ENCODE data around the gene SAMM50. TPM values are rescaled to one million over a fixed set of nuclear protein-coding genes. Genes with fewer than 3 reads are reported as not detected.
A peak's percentile ranks its signal among the peaks of the same experiment; 100 is the strongest.

Gene SAMM50
- total RNA-seq (2014; rRNA removed; shearing (Covaris generic)) = 77.8 and 79.4 TPM in 2 replicates

DNA sequence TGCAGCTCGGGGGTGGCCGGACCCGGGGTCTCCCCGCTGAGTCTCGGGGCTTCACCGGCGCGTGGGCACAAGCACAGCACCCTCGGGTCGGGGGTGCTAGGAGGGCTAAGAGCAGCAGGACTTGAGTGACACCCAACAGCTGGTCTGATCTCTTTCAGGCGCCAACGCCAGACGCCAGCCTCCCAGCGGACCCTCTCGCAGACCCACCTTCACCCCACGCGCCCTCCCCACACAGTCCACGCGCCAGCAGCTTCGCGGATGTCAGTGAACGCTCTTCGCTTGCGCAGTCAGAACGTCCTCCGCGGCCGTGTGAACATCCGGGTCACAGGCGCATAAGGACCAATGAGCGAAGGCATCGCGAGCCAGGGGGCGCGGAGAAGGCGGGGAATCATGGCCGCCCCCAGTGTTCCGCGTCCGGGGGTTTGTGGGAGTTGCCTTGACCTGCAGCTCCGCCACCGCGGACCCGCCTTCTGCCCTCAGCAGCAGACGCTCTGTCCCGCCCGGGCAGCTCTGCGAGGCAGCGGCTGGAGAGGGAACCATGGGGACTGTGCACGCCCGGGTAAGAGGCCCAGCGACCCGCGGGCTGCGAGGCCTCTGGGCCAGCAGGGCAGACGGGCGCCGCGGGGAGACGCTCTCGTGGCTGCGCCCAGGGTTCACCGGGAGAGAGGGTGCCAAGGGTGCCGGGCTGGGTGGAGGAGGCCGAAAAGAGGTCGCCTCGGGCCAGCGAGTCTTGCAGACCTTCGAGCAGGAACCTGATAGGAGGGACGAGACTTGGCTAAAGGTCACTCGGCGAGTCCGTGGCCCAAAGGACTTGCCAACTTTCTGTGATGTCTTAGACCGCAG is at the start of gene SAMM50:
Gene SAMM50 (plus strand): TSS at position 403 of the 843 bp plus-strand sequence. CDS start 136 bp downstream, at position 539.
- DNase-seq (ENCODE audit: low spot score) = peak; percentile 94
- in situ Hi-C loops (cut with HindIII; ENCODE audit: low sequenced_read_pairs) = no loop called here

DNA sequence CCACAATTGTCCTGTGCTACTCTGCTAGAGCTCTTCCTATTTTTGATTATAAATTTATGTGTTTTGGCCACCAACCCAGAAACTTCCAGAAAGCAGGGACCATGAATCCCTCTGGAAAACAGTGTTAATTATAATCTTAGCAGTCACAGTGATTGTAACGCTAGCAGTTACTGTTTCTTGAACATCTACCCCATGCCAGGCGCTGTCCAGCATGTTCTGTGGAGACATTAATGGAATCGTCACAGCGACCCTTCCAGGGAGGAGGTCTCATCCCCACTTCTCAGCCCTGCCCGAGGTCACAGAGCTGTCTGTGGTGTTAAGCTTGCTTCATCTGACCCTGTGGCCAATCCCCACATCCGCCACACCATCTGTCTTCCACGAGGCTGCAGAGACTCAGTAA is 49.6 kb upstream of the SAMM50 start:
- DNase-seq (ENCODE audit: low spot score) = no peak
- in situ Hi-C loops (cut with HindIII; ENCODE audit: low sequenced_read_pairs) = no loop called here

DNA sequence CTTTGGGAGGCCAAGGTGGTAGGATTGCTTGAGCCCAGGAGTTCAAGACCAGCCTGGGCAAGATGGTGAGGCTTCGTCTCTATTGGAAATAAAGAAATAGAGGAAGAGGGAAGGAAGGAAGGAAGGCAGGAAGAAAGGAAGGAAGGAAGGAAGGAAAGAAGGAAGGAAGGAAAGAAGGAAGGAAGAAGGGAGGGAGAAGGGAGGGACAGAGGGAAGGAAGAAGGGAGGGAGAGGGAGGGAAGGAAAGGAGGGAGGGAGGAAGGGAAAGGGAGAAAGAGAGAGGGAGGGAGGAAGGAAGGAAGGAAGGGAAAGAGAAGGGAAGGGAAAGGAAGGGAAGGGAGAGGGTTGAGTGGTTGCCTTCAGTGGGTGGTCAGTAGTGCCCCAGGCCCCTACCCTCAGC is 45.5 kb upstream of the SAMM50 start:
- DNase-seq (ENCODE audit: low spot score) = no peak
- in situ Hi-C loops (cut with HindIII; ENCODE audit: low sequenced_read_pairs) = no loop called here

DNA sequence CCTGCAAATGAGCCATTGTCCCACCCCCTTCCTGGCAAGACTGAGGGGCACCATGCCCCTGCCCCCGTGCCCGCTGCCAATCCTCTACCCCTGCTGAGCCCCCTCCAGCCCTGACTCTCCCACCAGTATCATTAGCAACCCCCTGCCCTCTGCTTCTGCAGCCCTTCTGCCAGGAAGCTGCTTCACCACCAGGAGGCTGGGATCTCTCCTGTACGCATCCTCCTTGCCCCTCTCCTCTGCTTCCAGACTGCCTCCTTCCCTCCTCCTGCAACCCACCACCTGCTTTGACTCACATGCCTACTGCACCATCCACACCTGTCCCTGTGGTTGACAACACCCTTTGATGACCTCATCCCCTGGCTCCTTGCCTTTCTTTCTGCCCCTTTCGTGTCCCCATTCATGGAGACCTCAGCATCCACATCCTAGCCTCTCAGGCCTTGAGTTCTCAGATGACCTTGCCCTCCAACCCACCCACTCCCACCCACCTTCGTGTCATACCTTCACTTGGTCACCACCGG is 45.0 kb upstream of the SAMM50 start:
- in situ Hi-C loops (cut with HindIII; ENCODE audit: low sequenced_read_pairs) = no loop called here
- no peak for DNase-seq (ENCODE audit: low spot score)

DNA sequence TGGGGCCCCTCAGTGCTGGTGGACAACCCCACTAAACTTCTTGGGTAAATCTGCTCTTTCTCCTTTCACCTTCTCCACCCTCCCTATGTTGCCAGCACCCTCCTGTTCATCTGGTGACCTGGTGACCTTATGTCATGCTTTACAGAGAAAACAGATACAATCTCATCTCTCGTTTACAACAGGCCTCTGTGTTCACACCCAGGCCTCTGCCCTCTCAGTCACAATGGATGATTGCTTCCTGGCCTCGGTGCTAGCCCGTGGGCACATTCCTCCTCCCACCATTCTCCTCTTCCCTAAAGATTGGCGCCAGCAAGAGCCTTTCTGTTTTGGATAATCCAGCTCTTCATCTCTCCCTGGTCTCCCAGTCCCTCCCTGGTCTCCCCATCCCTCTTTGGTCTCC is 43.9 kb upstream of the SAMM50 start:
- no peak for DNase-seq (ENCODE audit: low spot score)
- in situ Hi-C loops (cut with HindIII; ENCODE audit: low sequenced_read_pairs) = no loop called here

DNA sequence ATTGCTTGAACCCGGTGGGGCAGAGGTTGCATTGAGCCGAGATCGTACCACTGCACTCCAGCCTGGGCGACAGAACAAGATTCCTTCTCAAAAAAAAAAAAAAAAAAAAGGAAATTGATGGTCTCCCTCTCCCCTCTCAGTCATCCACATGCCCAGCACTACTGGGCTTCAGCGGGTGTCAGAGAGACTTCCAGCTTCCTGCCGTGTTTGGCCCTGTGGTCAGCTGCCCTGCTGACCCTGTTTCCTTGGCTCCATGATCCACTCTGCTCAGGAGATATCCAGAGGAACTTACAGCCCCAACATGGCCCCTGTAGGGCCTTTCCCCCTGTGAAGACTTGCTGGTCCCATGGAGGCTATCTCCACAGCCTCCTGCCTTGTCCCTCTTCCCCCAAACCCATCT is 37.7 kb upstream of the SAMM50 start:
- no peak for DNase-seq (ENCODE audit: low spot score)
- in situ Hi-C loops (cut with HindIII; ENCODE audit: low sequenced_read_pairs) = no loop called here

DNA sequence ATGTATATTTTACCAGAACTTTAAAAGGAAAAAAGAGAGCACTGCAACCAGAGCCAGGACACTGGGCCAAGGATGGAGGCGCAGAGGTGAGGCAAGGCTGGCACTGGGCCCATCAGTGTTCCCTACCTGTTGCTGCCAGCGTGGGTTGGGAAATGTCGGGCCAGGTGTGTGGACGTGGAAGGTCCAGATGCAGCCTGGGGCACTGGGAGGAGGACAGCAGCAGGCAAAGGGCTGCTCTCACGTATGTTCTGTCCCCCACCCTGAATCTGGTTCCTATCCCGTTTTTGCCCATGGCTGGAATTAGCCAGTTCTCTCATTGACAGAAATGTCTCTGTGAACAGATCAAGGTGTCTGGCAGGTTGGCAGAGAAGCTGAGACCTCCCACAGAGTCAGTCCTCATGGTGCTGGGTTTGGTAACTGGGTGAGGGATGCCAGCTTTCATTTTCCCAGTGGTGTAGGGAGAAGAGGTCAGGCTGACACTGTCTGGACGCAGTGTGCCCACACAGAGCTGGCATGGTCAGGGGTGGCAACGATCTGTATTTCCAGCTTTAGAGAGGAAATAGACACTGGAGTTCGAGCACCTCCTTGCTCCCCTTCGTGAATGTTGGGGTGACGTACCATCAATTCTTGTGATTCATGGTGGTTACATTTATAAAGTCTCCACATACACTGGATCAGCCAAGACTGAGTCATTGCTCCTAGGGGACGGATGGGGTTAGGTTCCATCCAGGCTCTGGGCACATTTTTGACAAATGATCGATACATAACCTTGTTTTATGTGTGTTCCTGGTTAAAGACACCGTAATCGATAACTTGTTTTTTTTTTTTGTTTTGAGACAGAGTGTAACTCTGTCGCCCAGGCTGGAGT is 35.9 kb upstream of the SAMM50 start:
- in situ Hi-C loops (cut with HindIII; ENCODE audit: low sequenced_read_pairs) = no loop called here

DNA sequence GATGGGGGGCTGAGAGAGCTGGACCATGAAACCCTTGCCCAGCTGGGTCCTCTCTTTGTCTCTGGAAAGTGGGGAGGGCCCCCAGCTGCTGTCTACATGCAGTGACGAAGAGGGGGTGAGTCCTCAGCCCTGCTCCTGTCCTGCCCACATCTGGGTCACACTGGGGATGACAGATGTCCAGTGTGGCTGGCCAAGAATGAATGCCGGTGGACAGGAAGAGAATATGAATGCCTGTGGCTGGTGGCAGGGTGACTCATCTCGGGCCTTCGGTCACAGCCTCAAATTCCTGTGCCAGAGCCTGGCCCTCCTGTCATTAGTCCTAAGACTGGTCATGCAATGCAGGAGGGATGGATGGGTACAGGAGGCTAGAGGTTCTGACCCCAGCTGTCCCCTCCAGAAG is 33.9 kb upstream of the SAMM50 start:
- in situ Hi-C loops (cut with HindIII; ENCODE audit: low sequenced_read_pairs) = no loop called here
- DNase-seq (ENCODE audit: low spot score) = no peak

More for the DNA sequence above, 35.9 kb upstream of the SAMM50 start:
- no peak for DNase-seq (ENCODE audit: low spot score)

DNA sequence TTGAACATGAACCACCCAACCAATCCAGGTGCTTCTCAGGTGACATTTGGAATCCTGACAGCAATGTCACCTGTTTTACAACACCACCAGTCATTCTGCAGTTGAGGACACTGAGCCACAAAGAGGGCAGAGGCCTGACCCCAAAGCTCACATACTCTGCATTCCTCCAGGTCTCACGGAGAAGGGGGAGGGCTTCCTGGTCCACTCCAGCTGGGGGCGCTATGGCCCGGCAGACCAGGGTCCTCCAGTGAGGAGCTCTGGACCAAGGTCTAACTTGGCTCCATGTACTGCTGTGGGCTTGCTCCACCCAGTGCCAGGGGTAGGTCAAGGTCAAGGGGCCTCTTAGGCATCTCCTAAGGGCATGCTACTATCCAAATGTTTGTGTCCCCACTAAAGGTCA is 33.1 kb upstream of the SAMM50 start:
- DNase-seq (ENCODE audit: low spot score) = no peak
- in situ Hi-C loops (cut with HindIII; ENCODE audit: low sequenced_read_pairs) = no loop called here

DNA sequence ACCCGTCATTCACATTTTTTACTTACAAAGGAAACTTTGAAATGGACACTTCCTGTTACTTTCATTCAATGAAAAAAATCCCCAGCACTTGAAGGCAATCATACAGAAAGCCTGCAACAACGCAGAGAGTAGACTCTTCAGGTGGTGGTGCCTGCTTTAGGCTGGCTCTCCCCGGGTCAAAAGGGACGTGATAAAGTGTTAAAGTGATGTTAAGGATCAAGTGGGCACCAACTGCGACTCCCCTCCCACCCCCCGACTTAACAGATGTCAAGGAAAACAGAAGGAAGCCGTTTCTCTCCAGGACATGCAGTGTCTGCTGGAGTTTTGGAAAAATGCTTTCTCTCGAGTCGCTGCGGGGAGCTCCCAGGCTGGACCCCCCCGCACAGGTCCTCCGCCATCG is 32.1 kb upstream of the SAMM50 start:
- peak; percentile 1 for DNase-seq (ENCODE audit: low spot score)
- in situ Hi-C loops (cut with HindIII; ENCODE audit: low sequenced_read_pairs) = no loop called here

DNA sequence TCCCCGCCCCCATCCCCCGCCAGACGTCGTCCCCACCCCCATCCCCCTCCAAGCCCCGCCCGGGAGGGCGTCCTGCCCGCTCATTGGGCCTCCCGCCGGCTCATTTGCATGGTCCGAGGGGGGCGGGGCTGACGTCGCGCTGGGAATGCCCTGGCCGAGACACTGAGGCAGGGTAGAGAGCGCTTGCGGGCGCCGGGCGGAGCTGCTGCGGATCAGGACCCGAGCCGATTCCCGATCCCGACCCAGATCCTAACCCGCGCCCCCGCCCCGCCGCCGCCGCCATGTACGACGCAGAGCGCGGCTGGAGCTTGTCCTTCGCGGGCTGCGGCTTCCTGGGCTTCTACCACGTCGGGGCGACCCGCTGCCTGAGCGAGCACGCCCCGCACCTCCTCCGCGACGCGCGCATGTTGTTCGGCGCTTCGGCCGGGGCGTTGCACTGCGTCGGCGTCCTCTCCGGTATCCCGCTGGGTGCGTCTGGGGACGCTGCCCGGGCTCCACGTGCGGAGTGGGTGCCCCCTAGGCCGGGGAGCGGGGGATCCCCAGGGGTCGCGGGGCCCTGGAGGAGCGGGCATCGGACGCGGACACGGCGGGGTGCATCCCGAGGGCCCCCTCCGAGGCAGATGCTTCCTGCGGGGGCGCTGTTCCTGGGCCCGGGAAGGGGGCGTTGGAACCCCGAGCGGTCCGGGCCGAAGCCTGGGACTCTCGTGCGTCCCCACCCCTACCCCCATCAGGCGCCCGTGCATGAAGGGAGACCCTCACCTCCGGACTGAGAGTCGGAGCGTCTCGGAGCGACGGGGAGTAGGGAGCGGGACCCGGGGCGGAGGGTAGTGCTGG is 31.4 kb upstream of the SAMM50 start, which contains the start of gene PNPLA3:
Gene PNPLA3 (plus strand): TSS at position 175 of the 834 bp plus-strand sequence. CDS start 107 bp downstream, at position 282.
- in situ Hi-C loops (cut with HindIII; ENCODE audit: low sequenced_read_pairs) = no loop called here
- DNase-seq (ENCODE audit: low spot score) = peak; percentile 59

DNA sequence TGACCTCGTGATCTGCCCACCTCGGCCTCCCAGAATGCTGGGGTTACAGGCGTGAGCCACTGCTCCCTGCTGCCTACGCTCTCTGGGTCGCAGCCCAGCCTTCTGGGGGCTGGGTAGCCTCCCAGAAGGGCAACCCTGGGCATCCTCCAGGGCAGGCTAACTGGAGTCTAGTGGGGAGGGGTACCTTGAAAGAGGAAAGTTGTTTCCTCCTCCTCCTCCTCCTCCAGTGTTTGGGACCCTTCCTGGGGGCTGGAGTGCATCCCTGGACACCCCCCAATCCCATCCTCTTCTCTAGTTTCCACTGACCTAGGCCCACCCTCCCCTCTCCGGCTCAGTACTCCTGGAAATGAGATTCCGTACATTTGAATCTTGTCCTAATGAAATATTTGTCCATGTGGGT is 30.4 kb upstream of the SAMM50 start:
- no peak for DNase-seq (ENCODE audit: low spot score)
- in situ Hi-C loops (cut with HindIII; ENCODE audit: low sequenced_read_pairs) = no loop called here

DNA sequence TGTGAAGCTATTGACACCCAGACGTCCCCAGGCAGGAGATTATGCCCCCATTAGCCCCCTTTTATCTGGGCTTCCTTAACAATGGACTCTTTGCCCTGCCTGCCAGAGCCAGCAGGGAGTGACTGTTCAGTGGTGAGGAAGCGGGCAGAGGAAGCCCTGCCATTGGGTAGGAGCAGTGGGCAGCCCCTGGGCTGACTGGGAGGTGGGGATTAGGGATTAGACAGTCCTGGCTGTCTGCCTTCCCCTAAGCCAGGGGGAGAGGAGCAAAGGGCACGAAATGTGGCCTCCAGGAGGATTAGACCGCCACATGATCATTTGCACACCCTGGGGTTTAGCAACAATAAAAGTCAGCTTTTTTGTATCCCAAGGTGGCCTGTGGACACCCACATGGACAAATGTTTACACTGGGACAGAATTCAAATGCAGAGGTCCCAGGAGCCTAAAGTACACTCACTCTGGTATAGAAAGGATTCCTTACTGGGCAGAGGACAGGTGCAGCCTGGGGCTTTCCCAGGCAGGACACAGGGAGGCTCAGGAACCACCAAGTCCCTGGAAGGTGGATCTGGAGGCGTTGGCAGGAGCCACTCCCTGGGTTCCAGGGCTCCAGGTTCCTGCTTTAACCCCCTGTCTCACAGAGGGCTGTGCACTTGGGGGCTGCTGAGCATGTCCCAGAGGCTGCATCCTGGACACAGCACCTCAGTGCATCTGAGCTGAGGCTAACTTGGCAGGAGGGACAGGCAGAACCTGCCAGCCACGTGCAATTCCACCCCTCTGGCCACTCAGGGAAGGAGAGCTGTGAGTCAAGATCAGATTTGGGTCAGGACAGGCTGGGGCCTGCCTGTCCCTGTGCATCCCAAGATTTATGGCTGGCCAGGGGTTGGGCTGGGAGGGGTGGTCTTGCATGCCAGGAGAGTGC is 29.6 kb upstream of the SAMM50 start:
- in situ Hi-C loops (cut with HindIII; ENCODE audit: low sequenced_read_pairs) = no loop called here
- DNase-seq (ENCODE audit: low spot score) = no peak

DNA sequence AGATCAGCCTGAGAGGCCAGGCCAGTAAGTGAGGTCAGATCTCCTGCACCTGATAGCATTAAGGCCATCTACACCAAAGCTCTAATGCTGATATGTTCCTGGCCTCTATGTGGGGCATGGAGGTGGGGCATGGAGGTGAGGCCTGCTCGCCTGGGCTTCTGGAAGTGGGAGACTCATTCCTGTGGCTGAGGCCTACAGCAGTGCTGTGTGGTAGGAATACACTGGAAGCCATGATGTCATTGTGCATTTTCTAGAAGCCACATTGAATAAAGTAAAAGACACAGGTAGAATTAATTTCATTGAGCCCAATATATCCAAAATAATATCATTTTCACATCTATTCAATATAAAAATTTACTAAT is 28.9 kb upstream of the SAMM50 start:
- DNase-seq (ENCODE audit: low spot score) = no peak
- in situ Hi-C loops (cut with HindIII; ENCODE audit: low sequenced_read_pairs) = no loop called here

DNA sequence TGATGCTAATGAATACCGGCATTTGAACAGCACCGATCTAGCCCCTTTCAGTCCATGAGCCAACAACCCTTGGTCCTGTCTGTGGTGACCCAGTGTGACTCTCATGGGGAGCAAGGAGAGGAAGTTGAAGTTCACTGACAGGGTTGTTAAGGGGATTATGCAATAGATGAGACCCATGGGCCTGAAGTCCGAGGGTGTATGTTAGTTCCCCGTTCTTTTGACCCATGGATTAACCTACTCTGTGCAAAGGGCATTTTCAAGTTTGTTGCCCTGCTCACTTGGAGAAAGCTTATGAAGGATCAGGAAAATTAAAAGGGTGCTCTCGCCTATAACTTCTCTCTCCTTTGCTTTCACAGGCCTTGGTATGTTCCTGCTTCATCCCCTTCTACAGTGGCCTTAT is 26.8 kb upstream of the SAMM50 start:
- DNase-seq (ENCODE audit: low spot score) = no peak
- in situ Hi-C loops (cut with HindIII; ENCODE audit: low sequenced_read_pairs) = no loop called here

DNA sequence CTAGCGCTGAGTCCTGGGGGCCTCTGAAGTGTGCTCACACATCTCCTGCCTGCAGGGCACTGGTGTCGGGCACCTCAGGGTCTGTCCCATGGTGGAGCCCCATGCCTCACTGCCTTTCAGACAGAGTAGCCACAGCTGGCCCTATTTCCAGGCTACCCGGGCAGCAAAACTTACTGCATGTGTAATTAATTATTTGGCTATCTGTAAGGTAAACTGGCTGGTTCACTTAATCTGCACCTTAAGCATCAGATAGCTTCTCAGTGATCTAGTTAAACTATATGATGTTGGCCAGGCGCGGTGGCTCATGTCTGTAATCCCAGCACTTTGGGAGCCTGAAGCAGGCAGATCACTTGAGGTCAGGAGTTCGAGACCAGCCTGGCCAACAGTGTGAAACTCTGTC is 26.3 kb upstream of the SAMM50 start:
- no peak for DNase-seq (ENCODE audit: low spot score)
- in situ Hi-C loops (cut with HindIII; ENCODE audit: low sequenced_read_pairs) = no loop called here

DNA sequence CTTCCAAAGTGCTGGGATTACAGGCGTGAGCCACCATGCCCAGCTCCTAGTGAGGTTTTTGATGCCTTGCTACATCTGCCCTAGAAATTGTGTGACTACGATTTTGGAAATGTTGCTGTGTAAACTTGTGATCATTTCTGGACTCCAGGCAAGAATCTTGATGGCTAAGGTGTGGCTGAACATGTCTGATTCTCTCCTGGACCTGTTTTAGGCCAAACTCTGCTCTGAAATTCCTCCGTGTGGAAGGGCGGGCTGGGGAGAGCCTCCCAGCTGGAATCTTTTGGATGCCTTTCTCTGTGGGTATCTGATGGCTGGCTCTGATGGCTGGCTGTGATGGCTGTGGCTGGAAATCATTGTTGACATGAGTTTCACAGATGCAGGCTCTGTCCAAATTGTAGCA is 23.5 kb upstream of the SAMM50 start:
- no peak for DNase-seq (ENCODE audit: low spot score)
- in situ Hi-C loops (cut with HindIII; ENCODE audit: low sequenced_read_pairs) = no loop called here

DNA sequence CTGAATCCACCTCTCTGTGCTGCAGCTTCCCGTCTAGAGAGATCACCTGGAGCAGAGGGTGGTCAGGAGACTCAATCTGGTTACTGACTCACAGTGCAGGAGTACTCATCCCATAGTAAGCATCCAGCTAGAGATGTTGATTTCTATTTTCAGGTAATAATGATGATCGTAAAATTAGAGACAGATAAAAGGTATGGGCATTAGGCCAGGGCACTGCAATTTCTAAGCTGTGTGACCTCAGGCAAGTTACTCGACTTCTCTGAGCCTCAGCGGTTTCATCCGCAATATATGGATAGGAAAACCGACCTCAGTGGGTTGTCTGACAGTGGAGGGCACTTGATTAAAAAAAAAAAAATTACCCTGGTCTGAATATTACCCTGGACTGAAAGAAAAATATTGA is 13.8 kb upstream of the SAMM50 start:
- no peak for DNase-seq (ENCODE audit: low spot score)
- in situ Hi-C loops (cut with HindIII; ENCODE audit: low sequenced_read_pairs) = no loop called here

Measured in G401 (cell line).